NCI-H748 (cell line): ENCODE results near the gene ARSJ.

Experiments
- DNase-seq: peaks from one replicate; lab custom pipeline; 2025; ENCODE audit not compliant: unreplicated experiment; lab: John Stamatoyannopoulos, UW

ARSJ gene

DNA sequence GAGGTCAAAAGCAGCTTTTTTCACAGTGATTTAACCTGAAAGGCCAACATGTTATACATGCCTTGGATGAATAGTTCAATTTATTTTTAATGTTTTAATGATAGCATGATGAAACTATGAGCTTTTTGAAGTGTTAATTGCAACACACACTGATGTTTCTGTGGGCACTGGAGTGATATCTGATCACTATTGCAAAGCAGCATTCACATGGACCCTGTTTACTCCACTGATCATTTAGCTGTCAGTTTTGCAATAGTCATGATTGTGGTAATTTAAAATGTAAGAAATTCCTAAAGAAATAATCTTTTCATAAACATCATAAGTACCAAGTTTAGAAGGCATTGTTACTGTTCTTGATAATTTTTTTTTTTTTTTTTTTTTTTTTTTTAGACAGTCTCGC is 74.1 kb downstream of the ARSJ start:
- no peak for DNase-seq

DNA sequence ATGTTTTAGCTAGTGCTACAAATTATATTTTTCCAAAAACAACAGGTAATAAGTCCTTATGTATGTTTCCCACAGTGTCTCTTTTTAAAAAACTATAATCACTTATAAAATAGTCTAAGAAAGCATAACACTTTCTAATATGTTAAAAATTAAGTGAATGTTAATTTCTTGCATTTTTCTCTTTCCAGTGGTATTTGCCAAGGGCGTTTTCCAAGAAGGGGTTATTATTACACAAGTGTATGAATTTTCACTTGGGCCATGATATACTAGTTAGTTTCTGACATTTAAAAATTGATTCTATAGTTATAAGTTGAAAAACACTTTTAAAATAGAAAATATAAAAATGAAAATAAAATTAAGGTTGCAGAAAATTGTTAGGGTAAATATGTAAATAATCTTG is 74.6 kb downstream of the ARSJ start:
- no peak for DNase-seq

DNA sequence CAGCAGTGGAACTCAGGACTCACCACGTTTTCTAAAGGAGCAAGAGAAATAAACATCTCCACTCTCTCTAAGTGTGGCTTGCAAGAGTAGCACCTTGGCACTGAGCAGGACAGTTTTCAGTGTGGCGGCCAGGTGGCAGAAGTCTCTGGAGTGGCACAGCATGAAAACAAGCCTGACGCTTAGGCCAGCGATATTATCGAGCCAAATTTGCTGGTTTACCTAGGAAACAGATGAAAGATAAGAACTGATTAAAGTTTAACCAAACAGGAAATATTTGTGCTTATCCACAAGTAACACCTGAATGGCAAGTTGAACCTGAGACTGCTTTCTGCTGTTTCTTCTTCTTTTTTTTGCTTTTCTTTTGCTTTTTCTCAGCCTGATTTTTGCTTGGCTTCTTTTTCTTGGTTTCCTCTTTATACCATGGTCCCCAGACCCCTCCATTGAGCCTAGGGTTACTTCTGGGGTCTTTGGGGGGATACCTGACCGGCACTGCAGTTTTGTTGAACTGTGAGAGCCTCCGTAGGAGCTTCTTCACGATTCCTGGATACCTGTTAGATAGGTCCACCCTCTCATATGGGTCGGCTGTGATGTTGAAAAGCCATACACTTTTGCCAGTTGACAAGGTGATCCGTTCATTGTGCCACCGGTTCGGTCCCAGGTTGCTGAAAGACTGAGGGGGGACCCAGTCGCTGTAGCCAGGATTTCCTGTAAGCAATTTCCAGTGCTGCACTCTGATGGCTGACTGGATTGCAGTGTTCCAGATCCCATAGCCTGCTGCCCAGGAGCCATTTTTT is 77.3 kb downstream of the ARSJ start:
- DNase-seq, result peak; percentile 21

DNA sequence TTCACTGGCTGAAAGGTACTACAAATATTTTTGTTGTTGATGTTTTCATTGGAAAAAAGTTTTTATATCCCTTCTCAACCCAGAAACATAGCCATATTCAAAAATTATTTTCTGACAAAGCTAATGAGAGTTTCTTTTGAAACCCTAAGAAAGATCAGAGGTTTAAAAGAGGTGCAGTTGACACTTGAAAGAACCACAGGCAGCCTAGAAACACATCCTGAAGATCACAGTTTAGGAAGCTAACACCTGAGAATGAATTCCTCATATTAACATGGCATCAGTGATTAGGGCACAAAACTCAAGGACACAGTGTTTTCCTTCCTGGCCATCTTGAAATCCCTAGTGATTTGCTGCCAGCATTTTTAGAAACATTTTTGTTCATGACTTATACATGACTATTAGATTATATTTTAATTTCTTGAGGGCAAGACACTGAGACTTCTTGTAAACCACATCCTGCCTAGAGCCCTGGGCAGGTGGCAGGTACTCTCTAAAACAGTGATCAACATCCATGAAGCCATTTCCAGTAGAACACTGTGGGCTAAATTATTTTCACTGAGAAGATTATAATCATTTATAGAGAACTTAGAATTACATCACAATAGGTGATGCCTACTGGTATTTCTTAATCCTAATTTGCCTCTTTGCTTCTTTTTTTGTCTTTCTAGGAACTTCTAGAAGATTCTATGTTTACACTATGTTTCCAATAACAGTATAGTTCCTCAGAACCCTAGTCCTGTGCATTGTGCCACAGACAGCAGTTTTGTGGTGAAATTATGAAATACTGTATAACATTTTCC is 80.0 kb downstream of the ARSJ start:
- DNase-seq, result no peak

DNA sequence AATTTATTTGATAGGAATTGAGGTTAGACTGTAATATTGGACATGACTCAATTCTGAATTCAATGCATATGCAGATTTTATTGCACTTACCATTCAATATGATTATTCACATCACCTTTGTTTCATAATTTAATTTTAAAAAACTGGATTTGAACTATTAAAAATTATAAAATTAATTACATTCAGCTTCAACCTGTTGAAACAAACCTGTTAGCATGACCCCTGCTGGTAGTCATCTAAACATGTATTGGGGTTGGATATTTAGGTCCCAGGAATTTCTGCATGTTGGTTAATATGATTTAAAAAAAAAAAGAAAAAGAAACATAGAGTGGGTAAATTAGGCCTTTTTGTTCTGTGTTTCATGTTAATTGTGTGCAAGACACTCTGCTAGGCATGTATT is 85.9 kb downstream of the ARSJ start:
- no peak for DNase-seq

DNA sequence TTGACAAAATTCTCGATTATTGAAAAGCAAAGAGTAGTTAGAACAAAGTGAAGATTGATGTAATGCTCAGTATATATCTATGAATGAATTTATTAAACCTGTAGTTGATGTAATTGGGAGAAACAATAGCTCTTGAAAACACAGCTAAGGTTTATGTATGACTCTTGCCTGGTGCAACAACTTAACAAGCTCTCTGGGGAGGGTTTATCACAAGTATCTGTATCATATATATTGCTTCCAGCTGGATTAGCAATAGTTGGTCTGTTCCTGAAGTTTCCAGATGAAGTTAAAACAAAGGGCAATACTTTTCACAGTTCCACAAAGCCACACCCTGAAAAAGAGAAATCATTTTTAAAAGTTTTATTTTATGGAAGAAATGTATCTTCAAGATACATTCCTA is 91.4 kb downstream of the ARSJ start:
- no peak for DNase-seq

DNA sequence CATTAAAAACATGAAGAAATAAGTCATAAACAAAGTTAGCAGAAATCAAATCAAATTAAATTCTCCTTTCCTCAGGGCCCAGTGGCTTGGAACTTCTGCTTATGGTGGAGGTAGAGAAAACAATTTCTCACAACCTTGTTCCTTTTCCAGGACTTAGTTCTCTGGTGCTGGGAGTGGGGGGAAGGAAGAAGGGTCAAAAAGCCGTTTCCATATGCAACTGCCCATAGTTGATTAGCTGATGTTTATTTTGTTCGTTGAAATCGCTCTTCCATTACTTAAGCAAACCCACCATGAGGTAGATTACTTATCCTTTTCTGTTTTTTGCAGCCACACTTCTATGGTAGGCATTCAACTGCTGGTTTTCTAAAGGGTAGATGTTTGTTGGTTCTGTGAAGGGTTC is 94.2 kb downstream of the ARSJ start:
- no peak for DNase-seq

DNA sequence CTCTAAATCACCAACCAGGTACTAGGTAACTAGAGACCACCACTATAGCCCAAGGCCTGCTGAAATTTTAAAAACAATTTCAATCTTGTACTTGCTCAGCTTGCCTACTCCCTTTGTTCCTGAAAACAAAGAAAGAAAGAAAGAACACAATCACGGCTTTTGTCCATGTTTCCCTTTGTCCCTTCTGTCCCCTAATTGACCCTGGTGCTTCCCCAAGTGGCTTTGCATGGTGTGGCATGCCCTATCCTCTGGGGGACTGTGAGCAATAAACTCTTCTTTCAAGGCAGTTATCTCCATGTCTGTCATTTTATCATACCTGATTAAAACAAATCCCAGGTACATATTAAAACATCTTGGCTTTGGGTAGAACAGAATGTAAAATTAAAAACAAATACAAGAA is 94.8 kb downstream of the ARSJ start:
- no peak for DNase-seq

DNA sequence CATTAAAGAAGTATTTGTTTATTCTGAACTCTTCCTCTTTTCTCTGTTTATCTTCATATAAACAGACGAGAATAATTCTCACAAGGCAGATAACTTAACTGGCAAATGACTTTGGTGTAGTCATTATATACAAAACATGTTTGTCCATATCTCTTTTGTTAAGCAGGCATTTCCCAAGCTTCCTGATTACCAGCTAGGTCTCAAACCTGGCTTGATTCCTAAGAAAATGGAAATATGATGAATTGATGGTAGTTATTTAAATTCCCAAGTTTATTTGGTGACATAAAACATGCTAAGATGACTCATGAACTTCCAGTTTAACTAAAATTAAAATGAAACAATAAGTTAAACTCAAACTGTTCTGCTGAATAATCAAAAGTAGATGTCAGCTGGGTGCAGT is 96.8 kb downstream of the ARSJ start:
- DNase-seq, result no peak

DNA sequence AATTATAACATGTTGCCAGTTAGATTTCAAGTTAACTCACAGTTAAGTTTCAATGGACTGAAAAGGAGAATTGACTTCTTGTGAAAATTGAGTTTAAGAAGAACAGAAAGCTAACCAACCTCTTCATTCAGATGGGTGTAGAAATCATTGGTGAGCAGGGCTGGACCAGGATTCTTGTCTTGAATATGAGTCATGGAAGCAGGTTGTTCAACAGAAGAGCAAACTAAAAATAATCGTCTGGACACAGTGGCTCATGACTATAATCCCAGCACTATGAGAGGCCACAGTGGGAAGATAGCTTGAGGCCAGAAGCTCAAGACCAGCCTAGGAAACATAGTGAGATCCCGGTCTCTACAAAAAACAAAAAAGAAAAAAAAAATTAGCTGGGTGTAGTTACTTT is 98.2 kb downstream of the ARSJ start:
- no peak for DNase-seq

DNA sequence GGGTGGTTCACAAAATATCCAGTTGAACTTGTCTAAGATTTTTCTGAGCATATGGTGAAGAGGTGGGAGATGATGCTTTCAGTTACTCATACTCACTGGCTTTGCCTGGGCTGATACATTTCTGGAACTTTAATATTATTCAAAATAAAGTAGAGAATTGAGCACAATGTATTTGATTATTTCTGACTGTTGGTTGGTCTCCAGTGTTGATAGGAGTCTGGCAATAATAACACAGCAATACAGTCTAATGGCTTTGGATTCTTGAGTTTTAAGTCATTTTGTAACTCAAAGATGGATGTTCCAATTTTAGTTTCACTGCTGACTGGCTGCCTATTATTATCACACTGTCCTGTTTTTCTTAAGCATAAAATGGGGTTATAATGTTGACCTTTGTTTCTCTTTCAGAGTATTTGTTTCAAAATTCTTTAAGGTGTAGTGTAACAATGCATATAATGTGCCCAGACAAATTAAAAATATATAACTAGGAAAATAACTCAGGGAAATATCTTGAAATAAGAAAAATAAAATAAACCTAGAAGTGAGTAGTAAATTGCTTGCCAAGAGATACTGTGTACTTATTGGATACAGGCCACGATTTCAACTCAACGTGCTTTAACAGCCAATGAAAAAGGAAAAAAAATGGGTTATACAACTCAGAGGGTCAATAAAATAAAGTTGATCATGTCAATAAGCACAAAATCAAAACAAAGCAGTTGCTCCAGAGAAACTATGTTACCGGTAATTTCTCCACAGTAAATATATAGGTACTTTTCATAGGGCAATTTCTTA is 99.0 kb downstream of the ARSJ start:
- DNase-seq, result no peak

DNA sequence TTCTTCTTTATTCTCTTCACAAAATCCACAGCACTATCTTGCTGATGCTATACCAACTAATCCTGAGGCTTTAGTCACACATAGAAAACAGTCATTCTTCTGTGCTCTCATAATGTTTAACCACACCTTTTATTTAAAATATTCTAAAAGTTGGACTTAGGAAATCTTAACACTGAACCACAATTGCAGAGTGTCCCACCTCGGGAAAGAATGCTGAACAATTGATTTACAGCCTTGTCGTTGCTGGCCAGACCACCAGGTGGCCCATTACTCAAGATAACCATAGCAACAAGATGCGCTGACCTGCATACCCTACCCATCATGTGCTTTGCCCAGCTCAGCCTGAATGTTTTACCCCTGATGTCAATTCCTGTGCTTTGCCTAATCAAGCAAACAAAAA is 100.8 kb downstream of the ARSJ start:
- DNase-seq, result peak; percentile 66

DNA sequence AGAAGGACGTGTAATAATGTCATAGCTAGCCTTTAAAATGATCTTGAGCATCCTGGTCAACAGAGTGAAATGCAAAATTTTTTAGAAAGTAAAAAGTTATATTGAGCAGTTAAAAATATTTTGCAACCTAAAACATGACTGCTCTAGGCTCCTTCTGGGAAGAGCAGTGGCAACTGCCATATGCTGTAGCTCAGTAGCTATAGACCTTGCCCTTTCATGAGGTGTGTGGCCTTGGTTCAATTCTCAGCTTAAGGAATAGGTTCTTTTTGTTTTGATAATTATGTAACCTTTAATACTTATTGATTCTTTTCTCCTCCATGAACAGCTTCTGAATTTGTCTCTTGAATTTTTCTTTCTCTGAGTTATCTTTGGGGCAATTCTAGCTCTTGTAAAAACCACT is 105.0 kb downstream of the ARSJ start:
- DNase-seq, result no peak

DNA sequence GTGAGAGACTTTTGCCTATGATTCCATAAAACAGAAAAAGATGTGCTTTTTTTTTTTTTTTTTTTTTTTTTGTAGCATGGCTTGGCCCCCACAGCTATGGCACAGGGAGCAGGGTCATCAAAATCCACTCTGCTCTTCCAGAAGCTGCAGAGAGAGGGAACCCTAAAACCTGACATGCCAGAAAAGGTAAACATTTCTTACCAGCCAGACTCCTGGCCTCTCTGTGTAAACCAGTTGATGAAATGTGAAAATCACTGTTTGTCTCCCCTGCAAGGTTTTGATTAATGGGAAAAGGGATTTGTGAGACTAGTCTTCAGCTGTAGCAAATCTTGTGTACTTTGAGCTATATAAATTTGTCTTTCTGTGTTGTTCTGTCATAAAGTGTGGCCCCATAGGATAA is 105.9 kb downstream of the ARSJ start:
- DNase-seq, result no peak

DNA sequence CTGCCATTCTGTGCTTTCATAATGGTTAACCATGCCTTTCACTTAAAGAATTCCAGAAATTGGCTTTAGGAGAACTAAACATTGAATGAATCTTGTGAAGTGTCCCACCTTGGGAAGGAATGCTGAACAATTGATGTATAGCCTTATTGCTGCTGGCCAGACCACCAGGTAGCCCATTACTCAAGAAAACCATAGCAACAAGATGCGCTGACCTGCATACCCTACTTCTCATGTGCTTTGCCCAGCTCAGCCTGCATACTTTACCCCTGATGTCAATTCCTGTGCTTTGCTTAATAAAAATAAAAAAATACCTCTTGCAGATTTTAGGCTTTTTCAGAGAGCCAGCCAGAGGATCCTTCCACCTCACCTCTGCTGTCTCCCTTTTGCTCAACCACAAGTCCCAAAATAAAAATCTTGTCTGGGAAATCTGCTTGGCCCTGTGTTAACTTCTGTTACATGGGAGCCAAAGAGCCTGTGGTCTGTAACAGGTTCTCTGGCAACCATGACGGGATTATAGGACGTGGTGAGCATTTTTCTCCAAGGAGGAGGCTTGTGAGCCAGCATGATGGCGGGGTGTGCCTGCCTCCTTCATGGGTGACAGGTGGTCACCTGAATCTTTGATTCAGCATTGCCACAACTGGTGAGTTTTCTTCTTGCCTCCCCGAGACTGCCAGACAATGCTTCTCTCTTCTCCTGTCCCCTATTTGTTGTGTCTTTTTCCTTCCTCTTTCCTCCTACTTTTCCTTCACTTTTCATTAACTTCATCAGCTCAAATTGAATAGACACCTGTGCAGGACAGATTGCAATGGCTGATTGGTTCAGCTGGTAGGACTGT is 106.8 kb downstream of the ARSJ start:
- DNase-seq, result no peak

DNA sequence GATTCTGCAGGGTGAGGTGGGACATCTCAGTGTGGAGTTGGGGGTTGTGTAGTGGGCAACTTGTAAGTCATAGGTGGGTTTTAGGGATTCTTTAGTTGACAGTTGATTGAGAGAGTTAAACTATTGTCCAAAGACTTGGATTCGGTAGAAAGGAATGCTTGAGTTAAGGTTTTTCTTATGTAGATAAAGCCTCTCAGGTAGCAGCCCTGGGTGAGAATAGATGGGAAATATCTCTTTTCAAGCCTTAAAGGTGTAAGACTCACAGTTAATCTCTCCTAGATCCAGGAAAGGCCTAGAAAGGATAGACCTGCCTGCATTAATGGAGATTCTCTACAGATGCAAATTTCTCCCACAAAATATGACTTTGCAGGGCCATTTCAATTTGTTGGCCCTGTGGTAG is 108.4 kb downstream of the ARSJ start:
- no peak for DNase-seq

DNA sequence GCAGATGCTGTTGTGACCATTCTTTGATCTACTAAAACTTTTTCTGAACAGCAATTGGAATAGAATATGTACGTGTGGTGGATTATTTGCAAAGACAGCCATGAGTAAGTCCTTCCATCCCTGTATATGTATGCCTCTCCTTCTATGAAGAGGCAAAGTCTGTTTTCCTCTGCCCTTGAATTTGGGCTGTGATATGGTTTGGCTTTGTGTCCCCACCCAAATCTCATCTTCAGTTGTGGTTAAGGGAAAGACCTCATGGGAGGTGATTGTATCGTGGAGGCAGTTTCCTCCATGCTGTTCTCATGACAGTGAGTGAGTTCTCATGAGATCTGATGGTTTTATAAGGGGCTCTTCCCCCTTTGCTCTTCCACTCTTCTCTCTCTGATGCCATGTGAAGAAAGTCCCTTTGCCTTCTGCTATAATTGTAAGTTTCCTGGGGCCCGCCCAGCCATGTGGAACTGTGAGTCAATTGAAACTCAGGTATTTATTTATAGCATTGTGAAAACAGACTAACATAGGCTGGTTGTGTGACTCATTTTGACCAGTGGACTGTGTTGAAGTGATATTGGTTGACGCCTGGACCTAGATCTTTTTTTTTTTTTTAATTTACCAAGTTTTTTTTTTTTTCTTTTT is 109.6 kb downstream of the ARSJ start:
- no peak for DNase-seq

DNA sequence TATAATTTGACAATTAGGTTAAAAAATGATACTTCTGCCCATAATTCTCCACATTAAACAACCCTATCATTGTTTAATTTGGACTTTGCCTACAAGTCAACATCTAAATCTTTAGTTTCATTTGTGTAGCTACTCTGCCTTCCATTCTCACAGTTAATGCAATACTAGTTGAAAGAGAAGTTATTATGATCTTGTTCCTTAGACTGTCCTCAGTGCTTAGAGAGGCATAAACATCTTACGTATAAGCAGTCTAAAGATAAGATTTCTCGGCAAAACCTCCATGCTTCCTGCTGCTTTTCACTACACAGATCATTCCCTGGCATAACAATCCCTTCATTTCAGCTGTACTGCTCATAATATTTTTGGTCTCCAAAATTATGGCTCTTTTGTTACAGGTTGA is 112.8 kb downstream of the ARSJ start:
- DNase-seq, result no peak

DNA sequence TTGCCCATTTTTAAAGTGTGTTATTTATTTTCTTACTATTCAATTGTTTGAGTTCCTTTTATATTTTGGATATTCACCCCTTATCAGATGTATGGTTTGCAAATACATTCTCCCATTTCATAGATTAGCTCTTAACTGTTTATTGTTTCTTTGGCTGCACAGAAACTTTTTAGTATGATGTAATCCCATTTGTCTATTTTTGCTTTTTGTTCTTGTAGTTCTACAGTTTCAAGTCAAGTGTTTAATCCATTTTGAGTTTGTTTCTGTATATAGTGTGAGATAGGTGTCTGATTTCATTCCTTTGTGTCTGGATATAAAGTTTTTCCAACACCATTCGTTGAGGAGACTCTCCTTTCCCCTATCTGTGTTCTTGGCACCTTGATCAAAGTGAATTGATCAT is 120.5 kb downstream of the ARSJ start:
- DNase-seq, result no peak

DNA sequence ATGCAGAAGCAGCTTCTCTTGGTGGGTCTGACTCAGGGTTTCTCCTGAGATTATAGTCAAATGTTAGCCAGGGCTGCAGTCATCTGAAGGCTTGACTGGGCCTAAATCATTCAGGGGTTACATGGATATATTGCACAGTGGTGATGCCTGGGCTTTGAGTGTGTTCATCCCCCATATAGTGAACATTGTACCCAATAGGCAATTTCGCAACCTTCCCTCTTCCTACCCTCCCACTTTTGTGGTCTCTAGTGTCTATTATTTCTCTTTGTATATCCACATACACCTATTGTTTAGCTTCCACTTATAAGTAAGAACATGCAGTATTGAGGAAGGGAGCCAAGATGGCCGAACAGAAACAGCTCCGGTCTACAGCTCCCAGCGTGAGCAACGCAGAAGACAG is 127.6 kb downstream of the ARSJ start:
- DNase-seq, result no peak
